ENCODE data around the gene TMEM183A. TPM values are rescaled to one million over a fixed set of nuclear protein-coding genes. Genes with fewer than 3 reads are reported as not detected.

TMEM183A gene
- total and polyA plus RNA-seq, 10 of the 15 experiments (the other 5 are each of a cell fraction or from before 2014, with no cell fraction given) = 12.3 to 103 (median 66.3) TPM

GRCh38 chr1:203006948-203007871 lies at the start of gene TMEM183A (continued):
- TF ChIP-seq NBN (IDR thresholded peaks at IDR 0.05) (peak; percentile 93), JUNB (IDR thresholded peaks at IDR 0.05) (no peak), CHD4 (IDR thresholded peaks at IDR 0.05) (no peak), RELB (IDR thresholded peaks at IDR 0.05; ENCODE audit: low read depth) (peak; percentile 92), ZBTB4 (CRISPR knock-in tag; IDR thresholded peaks at IDR 0.05) (no peak), KLF5 (IDR thresholded peaks at IDR 0.05; ENCODE audit: partially characterized antibody) (peak; percentile 46), ATF2 (IDR thresholded peaks at IDR 0.05; ENCODE audit: low read length) (no peak; the same call in 1 of the 2 replicates), CBFB (IDR thresholded peaks at IDR 0.05; ENCODE audit: low read depth) (peak; percentile 67), SPI1 (IDR thresholded peaks at IDR 0.05; ENCODE audit: borderline replicate concordance, insufficient read depth, low read depth, low read length) (no peak), BMI1 (IDR thresholded peaks at IDR 0.05; ENCODE audit: borderline replicate concordance) (no peak), PAX8 (IDR thresholded peaks at IDR 0.05) (peak; percentile 54; the same call in 1 of the 2 replicates), SMC3 (IDR thresholded peaks at IDR 0.05; ENCODE audit: borderline replicate concordance, low read length) (no peak), ATF7 (IDR thresholded peaks at IDR 0.05; ENCODE audit: low read depth) (peak; percentile 84)

Measured in GM12878 (cell line).